ENCODE data around the gene CEP128.
"Not testable (repeated sequence)": the region's sequence is repeated elsewhere in the genome, so short reads cannot be mapped to it uniquely, and the experiment has no call there.

Gene CEP128

DNA sequence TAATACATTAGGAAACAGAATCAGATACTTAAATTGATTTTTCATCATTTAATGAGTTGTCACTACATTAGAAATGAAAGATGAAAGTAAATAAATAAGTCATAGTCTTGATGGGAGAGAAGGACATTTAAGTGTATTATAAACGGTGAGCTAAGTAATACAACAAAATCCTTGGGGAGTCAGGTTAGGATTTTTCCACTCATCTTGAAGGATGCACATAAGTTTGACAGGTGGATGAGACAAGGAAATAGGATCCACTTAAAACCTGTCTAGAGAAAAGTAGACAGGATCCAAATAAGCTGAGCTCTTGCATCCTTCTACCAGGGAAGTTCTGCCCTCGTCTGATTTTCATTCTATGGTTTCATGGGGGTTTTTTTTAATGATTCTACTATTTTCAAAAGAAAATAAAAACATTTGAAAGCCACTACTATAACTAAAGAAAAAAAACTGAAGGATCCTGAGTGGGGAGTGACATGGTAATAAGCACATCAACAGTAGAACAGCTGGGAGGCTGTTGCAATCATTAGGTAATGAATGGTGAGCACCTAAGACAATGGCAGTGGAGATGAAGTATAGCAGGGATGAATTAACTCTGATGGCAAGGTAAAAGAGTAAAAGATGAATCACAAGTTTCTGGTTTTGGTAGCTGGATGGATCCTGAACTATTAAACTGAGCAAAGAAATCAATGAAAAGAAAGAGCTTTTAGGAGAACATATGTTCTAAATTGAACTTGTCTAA, 17.0 kb downstream of the CEP128 start:
- DNase-seq, result no peak
- TF ChIP-seq, protein P1, sequence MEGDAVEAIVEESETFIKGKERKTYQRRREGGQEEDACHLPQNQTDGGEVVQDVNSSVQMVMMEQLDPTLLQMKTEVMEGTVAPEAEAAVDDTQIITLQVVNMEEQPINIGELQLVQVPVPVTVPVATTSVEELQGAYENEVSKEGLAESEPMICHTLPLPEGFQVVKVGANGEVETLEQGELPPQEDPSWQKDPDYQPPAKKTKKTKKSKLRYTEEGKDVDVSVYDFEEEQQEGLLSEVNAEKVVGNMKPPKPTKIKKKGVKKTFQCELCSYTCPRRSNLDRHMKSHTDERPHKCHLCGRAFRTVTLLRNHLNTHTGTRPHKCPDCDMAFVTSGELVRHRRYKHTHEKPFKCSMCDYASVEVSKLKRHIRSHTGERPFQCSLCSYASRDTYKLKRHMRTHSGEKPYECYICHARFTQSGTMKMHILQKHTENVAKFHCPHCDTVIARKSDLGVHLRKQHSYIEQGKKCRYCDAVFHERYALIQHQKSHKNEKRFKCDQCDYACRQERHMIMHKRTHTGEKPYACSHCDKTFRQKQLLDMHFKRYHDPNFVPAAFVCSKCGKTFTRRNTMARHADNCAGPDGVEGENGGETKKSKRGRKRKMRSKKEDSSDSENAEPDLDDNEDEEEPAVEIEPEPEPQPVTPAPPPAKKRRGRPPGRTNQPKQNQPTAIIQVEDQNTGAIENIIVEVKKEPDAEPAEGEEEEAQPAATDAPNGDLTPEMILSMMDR (IDR thresholded peaks at IDR 0.05), result no peak
- intact Hi-C loops (cut with DNase I; ENCODE audit: low total_unique reads), result no loop called here
- H3K9me3 ChIP-seq, result peaks cover 0 to 8% (median 0%) of the 10 kb centered on the region in 3 donors
- H3K36me3 ChIP-seq, result peaks cover 0 to under 1% (median 0%) of the 10 kb centered on the region in 3 donors
- no peaks in the 10 kb centered on the region for H3K4me1 ChIP-seq
- H3K4me3 ChIP-seq, result no peak overlapping the region
- H3K27me3 ChIP-seq, result no peaks in the 10 kb centered on the region
- no peak overlapping the region for H3K27ac ChIP-seq

DNA sequence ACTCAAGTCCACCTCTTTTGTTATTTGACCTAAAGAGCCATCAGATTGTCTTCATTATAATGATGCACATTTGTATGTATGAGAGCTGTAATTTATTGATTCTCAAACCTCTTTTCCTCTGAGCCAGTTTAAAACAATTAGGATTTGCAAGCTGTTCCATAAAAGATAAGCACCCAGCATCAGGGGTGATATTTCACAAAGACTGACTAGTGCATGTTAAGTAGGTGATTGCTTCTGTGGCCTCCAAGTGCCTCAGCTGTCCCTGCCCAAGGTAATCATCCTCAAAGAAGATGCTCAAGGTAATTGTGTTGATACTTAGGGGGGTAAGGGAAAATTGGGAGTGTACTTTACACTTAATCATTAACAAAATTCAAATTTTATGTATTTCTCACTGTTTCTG, 18.2 kb downstream of the CEP128 start:
- Histone ChIP-seq H3K4me3 (no peak overlapping the region), H3K9me3 (no peaks in the 10 kb centered on the region), H3K36me3 (no peaks in the 10 kb centered on the region), H3K4me1 (no peaks in the 10 kb centered on the region), H3K27ac (no peak overlapping the region), H3K27me3 (no peaks in the 10 kb centered on the region)
- intact Hi-C loops (cut with DNase I; ENCODE audit: low total_unique reads), result no loop called here
- DNase-seq, result no peak
- TF ChIP-seq, protein P1 (IDR thresholded peaks at IDR 0.05), result no peak

DNA sequence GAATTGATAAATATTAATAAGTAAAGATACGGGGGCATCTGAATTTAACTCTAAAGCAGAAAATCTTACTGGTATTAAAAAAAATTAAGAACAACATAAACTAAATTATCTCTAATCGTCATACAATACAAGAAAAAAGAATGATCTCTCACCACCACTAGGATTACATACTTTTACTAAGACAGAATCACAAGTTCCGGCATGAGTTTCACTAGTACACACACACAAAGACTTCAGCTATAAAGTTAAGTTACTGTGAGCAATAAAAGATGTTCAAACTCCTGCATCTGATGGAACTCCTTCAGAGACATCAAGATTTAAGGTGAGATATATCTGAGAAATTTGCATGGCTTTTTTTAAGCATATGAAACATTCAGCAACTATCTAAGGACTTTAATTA, 21.9 kb downstream of the CEP128 start:
- peaks cover 0 to 16% (median 8%) of the 10 kb centered on the region in 3 donors for H3K36me3 ChIP-seq
- intact Hi-C loops (cut with DNase I; ENCODE audit: low total_unique reads), result no loop called here

DNA sequence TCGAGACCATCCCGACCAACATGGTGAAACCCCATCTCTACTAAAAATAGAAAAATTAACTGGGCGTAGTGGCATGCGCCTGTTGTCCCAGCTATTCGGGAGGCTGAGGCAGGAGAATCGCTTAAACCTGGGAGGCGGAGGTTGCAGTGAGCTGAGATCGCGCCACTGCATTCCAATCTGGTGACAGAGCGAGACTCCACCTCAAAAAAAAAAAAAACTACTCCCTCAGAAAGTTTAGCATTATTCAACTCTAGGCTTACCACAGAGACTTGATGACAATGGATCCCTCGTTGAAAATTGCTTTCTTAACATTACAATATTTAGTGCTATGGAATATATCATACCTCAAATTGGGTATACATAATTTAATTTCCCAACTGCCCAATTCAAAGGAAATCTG, 29.5 kb downstream of the CEP128 start:
- H3K4me1 ChIP-seq; intact Hi-C loops (cut with DNase I; ENCODE audit: low total_unique reads); H3K9me3 ChIP-seq; H3K27ac ChIP-seq; H3K4me3 ChIP-seq; H3K27me3 ChIP-seq; DNase-seq: not testable (repeated sequence)
- peaks cover 3 to 27% (median 8%) of the 10 kb centered on the region in 3 donors for H3K36me3 ChIP-seq

More for the DNA sequence above, 21.9 kb downstream of the CEP128 start:
- H3K9me3 ChIP-seq, result no peaks in the 10 kb centered on the region
- H3K27ac ChIP-seq, result no peak overlapping the region
- H3K27me3 ChIP-seq, result no peaks in the 10 kb centered on the region
- no peak overlapping the region for H3K4me3 ChIP-seq
- TF ChIP-seq, protein P1 (IDR thresholded peaks at IDR 0.05), result no peak
- no peaks in the 10 kb centered on the region for H3K4me1 ChIP-seq
- DNase-seq, result no peak

DNA sequence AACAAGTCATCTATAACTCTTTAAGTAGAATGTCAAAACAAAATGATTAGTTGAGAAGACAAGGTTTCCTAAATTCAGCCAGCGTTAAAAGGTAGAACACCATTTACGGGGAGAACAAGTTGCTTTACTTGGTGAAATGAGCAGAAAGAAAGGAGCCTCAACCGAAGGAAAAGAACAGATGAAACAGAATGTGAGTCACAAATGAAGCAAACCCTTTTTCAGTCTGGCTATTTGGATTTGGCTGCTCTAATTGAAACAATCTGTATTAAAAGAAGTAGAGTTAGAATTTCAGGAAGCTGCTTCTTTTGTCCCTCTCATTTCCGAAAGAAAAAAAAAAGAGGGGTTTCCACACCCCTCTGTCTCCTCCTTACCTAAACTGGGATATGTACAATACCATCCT, 34.6 kb downstream of the CEP128 start:
- intact Hi-C loops (cut with DNase I; ENCODE audit: low total_unique reads), result no loop called here
- no peaks in the 10 kb centered on the region for H3K9me3 ChIP-seq
- H3K4me1 ChIP-seq, result no peaks in the 10 kb centered on the region
- peaks cover 0 to 12% (median 3%) of the 10 kb centered on the region in 3 donors for H3K36me3 ChIP-seq
- TF ChIP-seq, protein P1 (IDR thresholded peaks at IDR 0.05), result no peak
- no peaks in the 10 kb centered on the region for H3K27me3 ChIP-seq
- DNase-seq, result no peak
- H3K27ac ChIP-seq, result no peak overlapping the region
- no peak overlapping the region for H3K4me3 ChIP-seq

DNA sequence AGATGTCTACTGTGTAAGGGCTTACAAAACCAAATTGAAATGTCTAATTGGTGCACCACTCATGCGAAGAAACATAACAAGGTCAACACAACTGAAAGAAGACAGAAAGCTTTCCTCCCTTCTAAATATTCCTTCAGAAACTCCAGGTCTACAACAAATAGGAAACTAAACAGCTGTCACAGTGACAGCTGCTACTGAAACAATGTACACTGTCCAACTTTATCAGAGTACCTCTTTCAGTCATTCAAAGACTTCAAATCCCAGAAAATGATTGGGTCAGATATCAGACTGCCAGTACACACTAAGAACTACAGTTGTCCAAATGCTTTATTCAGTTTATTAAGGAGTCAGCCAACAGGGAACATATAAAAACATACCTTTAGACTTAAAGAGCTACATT, 35.2 kb downstream of the CEP128 start:
- Histone ChIP-seq H3K9me3 (no peaks in the 10 kb centered on the region), H3K27ac (no peak overlapping the region), H3K4me3 (no peak overlapping the region), H3K27me3 (no peaks in the 10 kb centered on the region), H3K36me3 (peaks cover 0 to 12% (median 3%) of the 10 kb centered on the region in 3 donors), H3K4me1 (no peaks in the 10 kb centered on the region)
- no peak for DNase-seq
- TF ChIP-seq, protein P1 (IDR thresholded peaks at IDR 0.05), result no peak
- intact Hi-C loops (cut with DNase I; ENCODE audit: low total_unique reads), result no loop called here

Data from tibial artery (tissue), 4 donors.